ENCODE measurements around the gene VMAC.
A peak's percentile ranks its signal among the peaks of the same experiment; 100 is the strongest.
"Not testable (repeated sequence)": the region's sequence is repeated elsewhere in the genome, so short reads cannot be mapped to it uniquely, and the experiment has no call there.

VMAC gene, protein sequence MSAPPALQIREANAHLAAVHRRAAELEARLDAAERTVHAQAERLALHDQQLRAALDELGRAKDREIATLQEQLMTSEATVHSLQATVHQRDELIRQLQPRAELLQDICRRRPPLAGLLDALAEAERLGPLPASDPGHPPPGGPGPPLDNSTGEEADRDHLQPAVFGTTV

DNA sequence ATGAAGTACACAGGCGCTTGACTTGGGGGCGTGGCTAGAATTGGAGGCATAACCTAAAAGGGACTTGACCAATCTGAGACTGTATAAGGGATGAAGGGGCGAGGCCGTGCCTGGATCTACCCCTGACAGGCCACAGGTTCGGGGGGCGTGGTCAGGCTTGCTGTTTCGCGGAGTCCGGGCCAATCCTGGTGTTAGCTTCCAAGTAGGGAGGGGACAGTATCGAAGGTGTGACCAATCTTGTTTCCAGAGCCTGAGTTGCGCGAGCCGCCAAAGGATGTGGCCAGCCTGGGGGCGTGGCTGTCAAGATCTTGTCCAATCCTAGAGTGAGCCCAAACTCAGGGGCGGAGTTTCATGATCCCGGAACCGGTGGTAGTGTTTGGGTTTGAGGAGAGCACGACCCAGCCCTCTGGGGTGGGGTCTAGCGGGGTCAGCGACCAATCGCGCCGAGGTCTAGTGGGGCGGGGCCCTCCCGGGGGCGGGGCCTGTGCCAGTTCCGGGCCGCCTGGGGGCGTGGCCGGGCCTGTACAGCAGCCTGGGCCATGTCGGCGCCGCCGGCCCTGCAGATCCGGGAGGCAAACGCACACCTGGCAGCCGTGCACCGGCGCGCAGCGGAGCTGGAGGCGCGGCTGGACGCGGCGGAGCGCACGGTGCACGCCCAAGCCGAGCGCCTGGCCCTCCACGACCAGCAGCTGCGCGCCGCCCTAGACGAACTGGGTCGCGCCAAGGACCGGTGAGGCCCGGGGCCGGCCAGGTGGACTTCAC lies at the start of gene VMAC:
Gene VMAC (plus strand): TSS at position 521 of the 762 bp plus-strand sequence. CDS start 19 bp downstream, at position 540.
- peak; percentile 99 to 100 for DNase-seq (ENCODE audit: low read depth in 2 of 2)

DNA sequence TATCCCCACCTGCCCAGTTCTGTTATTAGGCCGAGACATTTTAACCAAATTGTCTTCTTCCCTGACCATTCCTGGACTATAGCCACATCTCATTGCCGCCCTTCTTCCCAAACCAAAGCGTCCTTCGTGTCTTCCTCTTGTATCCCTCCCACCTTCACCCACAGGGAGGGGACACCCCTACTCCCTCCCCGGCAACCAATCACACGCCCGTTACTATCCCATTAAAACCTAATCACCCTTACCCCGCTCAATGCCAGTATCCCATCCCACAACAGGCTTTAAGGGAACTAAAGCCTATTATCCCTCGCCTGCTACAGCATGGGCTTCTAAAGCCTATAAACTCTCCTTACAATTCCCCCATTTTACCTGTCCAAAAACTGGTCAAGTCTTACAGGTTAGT lies 49.5 kb upstream of the VMAC start:
- not testable (repeated sequence) for DNase-seq (ENCODE audit: low read depth in 2 of 2)

DNA sequence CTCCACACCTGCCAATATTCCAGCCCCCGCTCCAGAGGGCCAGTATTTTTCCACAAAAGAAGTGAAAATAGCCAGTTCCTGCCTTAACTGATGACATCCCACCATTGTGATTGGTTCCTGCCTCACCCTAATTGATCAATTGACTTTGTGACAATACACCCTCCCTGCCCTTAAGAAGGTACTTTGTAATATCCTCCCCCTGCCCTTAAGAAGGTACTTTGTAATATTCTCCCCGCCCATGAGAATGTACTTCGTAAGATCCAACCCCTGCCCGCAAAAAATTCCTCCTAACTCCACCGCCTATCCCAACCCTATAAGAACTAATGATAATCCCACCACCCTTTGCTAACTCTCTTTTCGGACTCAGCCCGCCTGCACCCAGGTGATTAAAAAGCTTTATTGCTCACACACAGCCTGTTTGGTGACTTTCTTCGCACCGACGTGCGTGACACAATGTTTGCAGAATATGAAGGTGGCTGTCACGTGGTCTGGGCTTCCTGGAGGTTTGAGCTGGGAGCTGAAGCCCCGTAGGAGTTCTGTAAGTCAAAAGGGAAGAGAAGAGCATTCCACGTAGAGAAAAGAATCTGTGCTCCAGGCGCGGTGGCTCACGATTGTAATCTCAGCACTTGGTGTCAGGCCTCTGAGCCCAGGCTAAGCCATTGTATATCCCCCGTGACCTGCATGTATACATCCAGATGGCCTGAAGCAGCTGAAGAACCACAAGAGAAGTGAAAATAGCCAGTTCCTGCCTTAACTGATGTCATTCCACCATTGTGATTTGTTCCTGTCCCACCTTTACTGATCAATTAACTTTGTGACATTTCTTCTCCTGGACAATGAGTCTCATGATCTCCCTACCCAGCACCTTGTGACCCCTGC lies 47.2 kb upstream of the VMAC start:
- DNase-seq (ENCODE audit: low read depth in 2 of 2), result no peak

DNA sequence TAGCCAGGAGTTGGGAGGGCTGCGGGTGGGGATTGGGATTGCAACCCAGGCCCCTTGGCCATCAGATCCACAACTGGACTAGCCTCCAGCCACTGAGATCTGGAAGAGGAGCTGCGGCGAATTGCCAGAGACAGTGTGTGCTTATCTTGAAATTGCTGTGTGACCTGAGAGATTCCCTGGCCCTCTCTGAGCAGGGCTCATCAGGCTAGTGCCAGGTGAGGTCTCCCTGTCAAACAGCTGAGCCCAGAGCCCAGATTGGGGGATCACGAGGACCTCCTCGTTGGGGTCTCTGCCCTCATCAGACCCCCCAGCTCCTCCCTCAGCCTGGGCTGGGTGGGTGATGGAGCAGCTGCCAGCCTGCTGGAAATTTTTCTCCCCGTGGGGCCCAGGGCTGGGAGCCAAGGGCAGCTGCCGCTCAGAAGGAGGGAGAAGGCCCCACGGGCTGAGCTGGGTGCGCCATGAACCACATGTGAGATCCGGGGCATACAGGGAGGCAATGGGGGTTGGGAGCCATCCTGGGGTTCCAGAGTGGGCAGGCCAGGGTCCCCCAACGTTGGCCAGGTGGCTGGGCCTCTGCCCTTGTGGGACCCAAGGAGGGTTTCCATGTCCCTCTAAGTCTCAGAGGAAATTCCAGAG lies 41.5 kb upstream of the VMAC start:
- no peak for DNase-seq (ENCODE audit: low read depth in 2 of 2)

DNA sequence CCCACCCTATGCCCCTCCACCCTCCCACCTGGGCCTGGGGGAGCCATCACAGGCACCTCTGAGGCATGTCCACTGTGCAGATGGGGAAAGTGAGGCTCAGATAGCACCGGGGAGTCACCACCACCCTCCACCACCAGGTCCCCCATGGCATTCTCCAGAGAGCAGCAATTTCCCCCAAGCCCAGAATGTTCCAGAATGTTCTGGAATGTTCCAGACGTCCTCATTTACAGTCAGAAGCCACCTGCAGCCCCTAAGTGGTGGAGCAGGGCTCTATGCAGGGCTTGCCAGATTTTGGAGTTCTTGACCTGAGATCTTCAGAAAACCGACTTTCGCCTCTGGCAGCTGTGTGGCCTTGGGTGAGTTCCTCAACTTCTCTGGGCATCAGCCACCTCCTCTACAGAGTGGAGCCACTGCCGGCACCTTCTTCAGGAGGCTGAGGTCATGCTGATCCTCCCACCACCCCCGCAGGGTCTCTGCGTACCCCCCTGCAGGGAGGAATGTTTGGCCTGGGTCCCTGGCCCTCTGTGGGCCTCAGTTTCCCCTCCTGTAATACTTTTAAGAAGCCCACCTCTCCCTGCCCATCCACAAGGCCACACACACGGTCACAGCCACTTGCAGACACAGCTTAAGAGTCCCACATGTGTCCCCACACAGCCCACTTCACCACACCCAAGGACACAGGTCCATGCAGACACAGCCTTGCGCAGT lies 40.5 kb upstream of the VMAC start:
- no peak for DNase-seq (ENCODE audit: low read depth in 2 of 2)

DNA sequence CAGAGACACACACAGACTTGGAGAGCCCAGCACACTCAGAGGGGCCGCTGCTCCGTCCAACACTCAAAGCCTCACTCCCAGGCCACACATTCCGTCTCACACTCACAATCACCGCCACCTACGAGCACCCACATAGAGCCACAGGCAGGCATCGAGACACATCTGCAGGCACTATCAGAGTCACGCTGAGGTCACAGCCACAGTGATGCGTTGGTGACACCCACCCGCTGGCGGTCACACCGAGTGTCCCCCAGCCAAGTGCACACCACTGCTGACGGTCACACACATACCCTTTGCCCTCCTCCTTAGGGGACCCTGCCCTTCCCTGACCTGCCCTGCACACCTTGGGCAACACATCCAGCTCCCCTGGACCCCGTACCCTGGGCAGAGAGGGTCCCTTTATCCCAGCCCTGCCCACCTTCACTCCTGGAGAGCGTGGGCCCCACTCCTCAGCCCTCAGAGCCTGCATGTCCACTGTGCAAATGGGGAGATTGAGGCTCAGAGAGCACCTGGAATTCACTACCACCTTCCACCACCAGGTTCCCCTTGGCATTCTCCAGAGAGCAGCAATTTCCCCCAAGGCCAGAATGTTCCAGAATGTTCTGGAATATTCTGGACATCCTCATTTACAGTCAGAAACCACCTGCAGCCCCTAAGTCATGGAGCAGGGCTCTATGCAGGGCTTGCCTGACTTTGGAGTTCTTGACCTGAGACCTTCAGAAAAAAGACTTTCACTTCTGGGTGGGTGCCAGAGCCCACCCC lies 39.8 kb upstream of the VMAC start:
- DNase-seq (ENCODE audit: low read depth in 2 of 2), result no peak

DNA sequence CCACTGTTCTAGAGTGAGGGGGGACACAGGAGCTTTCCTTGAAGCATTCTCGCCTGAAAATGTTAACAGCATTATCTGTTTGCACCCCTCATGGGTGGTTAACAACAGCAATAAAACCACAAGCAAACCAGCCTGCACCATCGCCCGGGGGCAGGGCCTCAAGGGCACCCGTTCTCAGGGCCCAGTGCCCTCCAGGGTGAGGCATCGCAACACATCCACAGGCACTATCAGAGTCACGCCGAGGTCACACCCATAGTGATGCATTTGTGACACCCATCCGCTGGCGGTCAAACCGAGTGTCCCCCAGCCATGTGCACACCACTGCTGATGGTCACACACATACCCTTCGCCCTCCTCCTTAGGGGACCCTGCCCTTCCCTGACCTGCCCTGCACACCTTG lies 38.9 kb upstream of the VMAC start:
- DNase-seq (ENCODE audit: low read depth in 2 of 2), result no peak

DNA sequence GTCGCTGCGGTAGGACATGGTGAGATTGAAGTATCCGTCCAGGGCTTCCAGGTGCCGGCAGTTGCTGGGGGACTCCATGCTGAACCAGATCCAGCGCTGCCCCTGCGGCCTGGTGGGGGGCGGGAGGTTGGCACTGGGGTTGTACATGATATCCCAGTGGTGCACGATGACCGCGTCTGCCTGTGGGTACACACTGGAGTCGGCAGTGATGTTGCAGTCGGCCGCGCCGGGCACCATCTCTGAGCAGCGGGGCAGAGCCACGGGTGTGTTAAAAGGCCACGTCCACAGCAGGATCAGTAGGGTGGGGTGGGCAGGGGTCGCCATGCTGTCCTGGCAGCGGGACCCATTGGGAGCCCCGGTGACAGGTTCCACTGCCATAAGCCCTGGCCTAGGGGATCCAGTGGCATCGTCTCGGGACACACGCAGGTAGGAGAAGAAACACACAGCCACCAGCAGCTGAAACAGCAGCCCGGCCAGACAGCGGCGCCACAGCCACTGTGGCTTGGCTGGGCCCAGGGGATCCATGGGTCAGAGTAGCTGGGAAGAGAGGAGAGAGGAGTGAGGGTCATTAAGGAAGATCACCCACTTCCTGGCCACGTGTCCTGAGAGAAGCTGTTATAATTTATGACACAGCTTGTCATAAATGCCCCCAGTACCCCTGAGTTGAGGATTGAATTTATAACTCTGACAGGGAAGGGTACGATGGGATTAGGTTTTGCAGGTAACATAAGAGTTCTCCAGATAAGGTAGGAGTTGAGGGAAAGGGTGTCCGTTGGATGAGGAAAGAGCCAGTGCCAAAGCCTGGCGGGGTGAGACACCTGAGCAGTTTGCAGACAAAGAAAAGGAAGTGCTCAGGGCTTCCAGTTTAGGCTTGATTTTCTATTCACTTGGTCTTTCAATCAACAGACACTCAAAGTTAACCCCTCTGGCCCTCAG lies 37.2 kb upstream of the VMAC start:
- DNase-seq (ENCODE audit: low read depth in 2 of 2), result no peak

DNA sequence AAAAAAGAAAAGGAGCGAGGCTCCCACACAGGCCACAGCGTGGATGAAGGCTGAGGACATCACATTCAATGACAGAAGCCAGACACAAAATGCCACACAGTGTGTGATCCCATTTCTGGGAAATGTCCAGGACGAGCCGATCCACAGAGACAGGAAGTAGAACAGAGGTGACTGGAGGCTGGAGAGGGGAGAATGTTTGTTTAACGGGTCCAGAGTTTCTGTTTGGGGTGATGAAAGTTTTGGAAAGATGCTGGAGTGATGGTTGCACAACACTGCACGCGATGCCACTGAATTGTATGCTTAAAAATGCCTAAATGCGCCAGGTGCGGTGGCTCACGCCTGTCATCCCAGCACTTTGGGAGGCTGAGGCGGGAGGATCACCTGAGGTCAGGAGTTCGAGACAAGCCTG lies 33.7 kb upstream of the VMAC start:
- no peak for DNase-seq (ENCODE audit: low read depth in 2 of 2)

DNA sequence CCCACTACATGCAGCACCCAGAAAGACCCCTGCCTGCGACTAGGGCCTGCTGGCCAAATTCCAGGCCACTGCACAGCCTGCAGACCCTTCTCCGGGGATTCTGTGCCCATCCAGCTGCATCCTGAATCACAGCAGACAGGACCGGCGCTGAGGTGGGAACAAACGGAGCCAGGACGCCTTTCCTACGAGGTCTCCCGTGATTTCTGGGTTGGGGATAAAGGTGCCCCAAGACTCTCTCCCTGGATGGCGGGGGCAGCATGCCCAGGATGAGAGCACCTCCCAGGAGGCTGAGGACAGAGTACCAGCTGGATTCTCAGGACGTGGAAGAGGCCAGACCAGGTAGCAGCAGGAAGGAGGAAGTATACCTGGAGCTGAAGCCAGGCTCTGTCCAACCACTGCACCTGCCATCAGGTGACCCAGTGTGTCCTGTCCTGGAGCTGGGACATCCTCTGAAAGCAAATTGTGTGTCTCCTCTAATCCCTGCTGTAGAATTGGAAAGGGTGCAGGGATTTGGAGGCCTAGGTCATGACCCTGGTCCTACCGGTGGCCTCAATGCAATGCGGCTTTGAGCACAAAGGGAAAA lies 31.0 kb upstream of the VMAC start:
- DNase-seq (ENCODE audit: low read depth in 2 of 2), result no peak

DNA sequence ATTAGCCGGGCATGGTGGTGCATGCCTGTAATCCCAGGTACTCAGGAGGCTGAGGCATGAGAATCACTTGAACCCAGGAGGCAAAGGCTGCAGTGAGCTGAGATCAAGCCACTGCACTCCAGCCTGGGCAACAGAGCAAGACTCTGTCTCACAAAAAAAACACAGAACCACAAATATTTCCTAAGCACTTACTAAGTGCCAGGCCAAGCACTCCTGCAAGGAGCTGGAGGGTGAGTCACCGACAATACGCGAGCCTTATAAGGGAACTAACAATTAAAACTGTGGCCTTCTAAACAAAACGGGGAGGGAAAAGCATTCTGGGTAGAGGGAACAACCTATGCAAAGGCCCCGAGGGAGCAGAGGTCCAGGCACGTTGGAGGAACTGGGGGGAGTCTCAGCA lies 30.2 kb upstream of the VMAC start:
- DNase-seq (ENCODE audit: low read depth in 2 of 2), result not testable (repeated sequence)

DNA sequence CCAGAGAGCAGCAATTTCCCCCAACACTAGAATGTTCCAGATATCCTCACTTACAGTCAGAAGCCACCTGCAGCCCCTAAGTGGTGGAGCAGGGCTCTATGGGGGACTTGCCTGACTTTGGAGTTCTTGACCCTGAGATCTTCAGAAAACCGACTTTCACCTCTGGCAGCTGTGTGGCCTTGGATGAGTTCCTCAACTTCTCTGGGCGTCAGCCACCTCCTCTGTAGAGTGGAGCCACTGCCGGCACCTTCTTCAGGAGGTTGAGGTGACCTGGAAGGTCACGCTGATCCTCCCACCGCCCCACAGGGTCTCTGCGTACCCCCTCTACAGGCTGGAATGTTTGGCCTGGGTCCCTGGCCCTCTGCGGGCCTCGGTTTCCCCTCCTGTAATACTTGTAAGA lies 27.2 kb upstream of the VMAC start:
- DNase-seq (ENCODE audit: low read depth in 2 of 2), result no peak

DNA sequence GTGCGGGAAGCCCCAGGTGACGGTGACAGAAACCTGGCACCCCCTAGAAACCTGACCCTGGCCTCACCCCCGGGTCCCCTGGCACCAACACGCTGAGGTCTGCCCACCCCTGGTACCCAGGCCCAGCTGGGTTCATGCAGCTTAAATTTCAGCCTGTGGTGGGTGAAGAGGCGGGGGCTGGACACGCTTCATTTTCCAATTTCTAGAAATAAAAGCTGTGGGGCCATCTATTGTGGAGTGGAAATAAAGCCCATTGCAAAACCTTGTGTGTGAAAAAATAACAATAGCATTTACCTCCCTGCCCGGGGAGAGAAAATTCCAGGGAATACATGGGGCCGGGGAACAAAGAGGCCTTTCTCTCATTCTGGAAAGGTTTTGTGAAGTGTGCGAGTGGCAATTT lies 26.8 kb upstream of the VMAC start:
- DNase-seq (ENCODE audit: low read depth in 2 of 2), result no peak

DNA sequence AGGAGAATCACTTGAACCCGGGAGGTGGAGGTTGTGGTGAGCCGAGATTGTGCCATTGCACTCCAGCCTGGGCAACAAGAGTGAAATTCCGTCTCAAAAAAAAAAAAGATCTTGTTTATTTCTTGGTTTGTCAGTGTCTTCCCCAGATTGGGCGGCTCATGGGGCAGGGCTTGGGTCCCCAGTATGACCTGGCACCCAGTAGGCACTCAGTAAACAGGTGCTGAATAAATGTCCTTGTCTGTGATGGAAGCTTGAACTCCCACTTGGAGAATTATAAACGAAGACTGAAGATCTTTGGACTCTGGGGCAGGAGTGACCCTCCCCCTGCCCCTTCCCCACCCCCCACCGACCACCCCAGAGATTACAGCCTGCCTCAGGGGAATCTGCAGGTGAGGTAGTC lies 24.5 kb upstream of the VMAC start:
- no peak for DNase-seq (ENCODE audit: low read depth in 2 of 2)

DNA sequence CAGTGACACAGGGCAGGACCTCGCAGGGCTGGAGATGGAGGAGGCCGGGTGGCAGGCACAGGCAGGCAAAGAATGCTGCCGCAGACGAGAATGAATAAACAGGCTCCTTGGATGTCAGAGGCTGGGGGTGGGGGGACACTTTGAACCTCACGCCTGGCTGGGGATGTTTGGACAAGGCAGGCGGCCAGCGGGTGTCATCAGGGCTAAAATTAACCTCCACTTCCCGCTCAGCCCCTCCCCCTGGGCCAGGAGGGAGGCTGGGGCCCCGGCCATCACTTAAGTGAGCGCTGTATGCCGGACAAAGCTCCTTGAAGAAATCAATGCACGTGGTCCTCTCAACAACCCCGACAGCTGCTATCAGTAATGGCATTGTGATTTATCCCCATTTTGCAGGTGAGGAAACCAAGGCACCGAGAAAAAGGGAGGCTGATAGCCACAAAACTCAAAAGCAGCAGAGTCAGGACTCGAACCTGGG lies 24.0 kb upstream of the VMAC start:
- DNase-seq (ENCODE audit: low read depth in 2 of 2), result no peak

DNA sequence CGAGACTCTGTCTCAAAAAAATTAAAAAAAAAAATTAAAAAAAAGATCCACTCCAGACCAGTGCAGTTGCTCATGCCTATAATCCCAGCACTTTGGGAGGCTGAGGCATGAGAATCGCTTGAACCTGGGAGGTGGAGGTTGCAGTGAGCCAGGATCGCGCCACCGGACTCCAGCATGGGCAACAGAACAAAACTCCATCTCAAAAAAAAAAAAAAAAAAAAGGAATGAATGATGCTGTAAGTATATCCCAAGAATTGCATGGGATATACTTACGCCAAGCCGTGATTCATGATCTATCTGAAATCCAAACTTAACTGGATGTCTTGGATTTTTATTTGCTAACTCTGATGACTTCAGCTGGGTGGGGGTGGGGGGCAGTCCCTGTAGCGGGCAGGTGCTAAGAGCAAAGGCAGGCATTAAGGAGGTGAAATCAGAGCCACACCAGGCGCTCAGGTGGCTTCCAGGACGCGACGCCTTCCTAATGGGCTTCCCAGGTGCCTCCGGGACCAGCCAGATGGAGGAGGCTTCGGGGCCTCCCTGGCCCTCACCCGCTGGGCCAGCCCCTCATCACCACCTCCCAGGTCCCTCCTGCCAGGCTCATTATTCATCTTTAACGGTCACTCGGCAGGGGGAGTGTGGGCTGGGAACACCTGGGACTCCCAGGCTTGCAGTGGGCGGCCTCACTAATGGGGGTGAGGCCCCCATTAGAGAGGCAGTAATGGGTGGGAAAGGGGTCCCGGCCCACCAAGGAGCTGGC lies 23.0 kb upstream of the VMAC start:
- DNase-seq (ENCODE audit: low read depth in 2 of 2), result no peak

DNA sequence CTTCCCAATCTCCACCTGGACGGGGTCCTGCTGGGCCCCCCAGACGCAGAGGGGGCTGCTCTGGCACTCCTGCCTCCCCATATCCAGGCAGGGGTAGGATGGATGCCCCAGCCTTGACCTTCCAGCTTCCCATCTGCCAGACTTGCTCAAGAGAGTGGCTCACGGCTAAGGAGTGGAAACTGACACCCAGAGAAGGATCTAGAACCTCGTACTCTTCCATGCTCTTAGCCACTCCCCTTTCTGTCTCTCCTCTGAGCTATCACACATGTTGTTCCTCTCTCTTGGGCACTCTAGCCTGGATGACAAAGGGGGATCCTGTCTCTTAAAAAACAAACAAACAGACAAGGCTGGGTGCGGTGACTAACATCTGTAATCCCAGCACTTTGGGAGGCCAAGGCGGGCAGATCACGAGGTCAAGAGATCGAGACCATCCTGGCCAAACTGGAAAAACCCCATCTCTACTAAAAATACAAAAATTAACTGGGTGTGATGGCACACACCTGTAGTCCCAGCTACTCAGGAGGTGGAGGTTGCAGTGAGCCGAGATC lies 22.2 kb upstream of the VMAC start:
- DNase-seq (ENCODE audit: low read depth in 2 of 2), result no peak

Measured in activated CD8-positive, alpha-beta memory T cell treated with anti-CD3 and anti-CD28 coated beads for 4 hours (primary cell).